K562 (cell line): ENCODE measurements around the gene RABGAP1L. TPM values are rescaled to one million over a fixed set of nuclear protein-coding genes. Genes with fewer than 3 reads are reported as not detected.
"Not testable (repeated sequence)": the region's sequence is repeated elsewhere in the genome, so short reads cannot be mapped to it uniquely, and the experiment has no call there.

ENCODE experiments used
- ATAC-seq: fragments of 200-7000 bp; cut with Tn5 transposase; 3 replicates; pipeline ENCODE4 v1.9.1; 2020; ENCODE audit warnings: moderate library complexity
- BruUV-seq: library from RNA; stranded (reverse); fragments of 400-500 nt; replicated peaks from 2 replicates; lab custom pipeline; 2021; lab: Mats Ljungman, UMichigan
- CTCF ChIA-PET: fragments of 300-600 bp; formaldehyde crosslinking; extraction: SDS; loops from one replicate; lab custom pipeline; 2021; ENCODE audit warnings: low intra/inter-chr PET ratio; lab: Yijun Ruan, JAX
- POLR2A ChIA-PET: fragments of 300-600, 350-650 bp; sonication (Branson Sonifier 250); formaldehyde crosslinking; extraction: SDS; loops from one replicate; lab custom pipeline; 2021; ENCODE audit warnings: antibody characterized with exemption, inconsistent platforms; lab: Yijun Ruan, JAX
- DNase-seq, 4 experiments: peaks; one replicate each; pipeline versions ENCODE4 v3.0.0 to v3.0.0-alpha.2; 2011 to 2018; ENCODE audit warnings: low spot score in 3 of 4, mixed read lengths in 3 of 4; ENCODE audit errors: extremely low read depth in 1 of 4
- FAIRE-seq: peaks from 2 replicates; lab custom pipeline; 2011; peaks lifted over from hg19 to GRCh38; lab: Jason Lieb, UNC
- H2AFZ ChIP-seq: 2 replicates; pipeline ENCODE4 v1.6.0; 2011; ENCODE audit warnings: low read depth, low read length, control low read depth, inconsistent platforms
- H3K27ac ChIP-seq: fragments of 200-600 bp; 3 replicates; pipeline ENCODE4 v1.8.0; 2011; ENCODE audit warnings: low read depth, mild to moderate bottlenecking, control low read depth, inconsistent platforms, low read length, moderate library complexity, mixed read lengths; ENCODE audit errors: extremely low read depth
- H3K27me3 ChIP-seq, 2 experiments: fragments of 300-600 bp in 1 of 2; 2 replicates in 1 of 2; 3 replicates in 1 of 2; pipeline versions ENCODE4 v1.6.0 to v1.8.0; 2011; ENCODE audit warnings: inconsistent platforms in 2 of 2, low read length in 2 of 2, mild to moderate bottlenecking in 1 of 2, mixed read lengths in 1 of 2, moderate library complexity in 1 of 2; ENCODE audit not compliant: control insufficient read depth in 2 of 2, insufficient read depth in 2 of 2
- H3K36me3 ChIP-seq: fragments of 300-600 bp; 3 replicates; pipeline ENCODE4 v1.8.0; 2011; ENCODE audit warnings: mild to moderate bottlenecking, low read length, inconsistent platforms; ENCODE audit not compliant: control insufficient read depth, insufficient read depth
- H3K4me1 ChIP-seq, 2 experiments: fragments of 200-600 bp in 1 of 2; replicated peaks in 1 of 2; 2 replicates in 1 of 2; 3 replicates in 1 of 2; pipeline versions ENCODE4 v1.5.1 to v1.8.0; 2011; ENCODE audit warnings: inconsistent platforms in 2 of 2, low read length in 2 of 2, mild to moderate bottlenecking in 1 of 2, mixed read lengths in 1 of 2, moderate library complexity in 1 of 2; ENCODE audit not compliant: control insufficient read depth in 2 of 2, insufficient read depth in 2 of 2
- H3K4me2 ChIP-seq: 2 replicates; pipeline ENCODE4 v1.6.1; 2011; ENCODE audit warnings: low read length, control low read depth, inconsistent platforms, mixed read lengths; ENCODE audit not compliant: insufficient read depth
- H3K4me3 ChIP-seq: fragments of 200-600 bp; sonication (generic), shearing (Covaris generic); 2 replicates; pipeline ENCODE4 v1.5.1; 2016; ENCODE audit warnings: control low read depth, inconsistent platforms
- H3K79me2 ChIP-seq: fragments of 200-600 bp; 3 replicates; pipeline ENCODE4 v1.8.0; 2011; ENCODE audit warnings: low read length, inconsistent platforms; ENCODE audit not compliant: control insufficient read depth, insufficient read depth
- H3K9ac ChIP-seq, 2 experiments: 2 replicates each; pipeline versions ENCODE4 v1.6.0 to v1.6.1; 2011; ENCODE audit warnings: low read depth in 2 of 2, low read length in 2 of 2, control low read depth in 1 of 2, inconsistent platforms in 1 of 2, mild to moderate bottlenecking in 1 of 2, mixed read lengths in 1 of 2; ENCODE audit not compliant: insufficient read depth in 1 of 2
- H3K9me1 ChIP-seq: one replicate; pipeline ENCODE4 v1.6.0; 2011; ENCODE audit warnings: inconsistent platforms, mild to moderate bottlenecking, low read length, moderate library complexity; ENCODE audit not compliant: control insufficient read depth, insufficient read depth
- H3K9me3 ChIP-seq: replicated peaks from 2 replicates; pipeline ENCODE4 v1.5.1; 2011; ENCODE audit warnings: low read depth, low read length, inconsistent platforms; ENCODE audit not compliant: control insufficient read depth, insufficient read depth
- H4K20me1 ChIP-seq: replicated peaks from 2 replicates; pipeline ENCODE4 v1.6.1; 2011; ENCODE audit warnings: low read length, inconsistent platforms, mixed read lengths; ENCODE audit not compliant: control insufficient read depth, insufficient read depth
- BCOR ChIP-seq: fragments of 450-650 bp; IDR thresholded peaks from 2 replicates; pipeline ENCODE4 v1.6.1; 2016
- CC2D1A ChIP-seq: fragments of 450-650 bp; IDR thresholded peaks from 2 replicates; pipeline ENCODE4 v1.6.1; 2017; ENCODE audit warnings: mild to moderate bottlenecking
- HLTF ChIP-seq: fragments of 450-650 bp; IDR thresholded peaks from 2 replicates; pipeline ENCODE4 v1.6.1; 2016
- KDM1A ChIP-seq, 2 experiments: fragments of 450-650 bp; IDR thresholded peaks; 2 replicates each; pipeline ENCODE4 v1.6.1; 2016; ENCODE audit warnings: mild to moderate bottlenecking in 2 of 2
- LARP7 ChIP-seq: fragments of 450-650 bp; IDR thresholded peaks from 2 replicates; pipeline ENCODE4 v1.6.1; 2016
- RAD21 ChIP-seq, 2 experiments: fragments of 250-450 bp in 1 of 2; fragments of 450-650 bp in 1 of 2; sonication (Bioruptor Pico) in 1 of 2; formaldehyde crosslinking in 1 of 2; IDR thresholded peaks in 1 of 2; conservative IDR thresholded peaks in 1 of 2; 2 replicates each; pipeline versions ENCODE4 v1.4.0 to v1.8.0; 2020 to 2022; ENCODE audit warnings: mild to moderate bottlenecking in 2 of 2, moderate library complexity in 1 of 2
- ZNF146 ChIP-seq: IDR thresholded peaks from one replicate; pipeline ENCODE4 v1.6.1; 2018; ENCODE audit warnings: missing compliant biosample characterization; ENCODE audit not compliant: unreplicated experiment
- WGBS: fragments of 100-300 bp; shearing (Covaris generic); methylation state at CpG from one replicate; pipeline ENCODE4 v1.1.6; 2016; ENCODE audit warnings: low coverage, mixed read lengths; ENCODE audit not compliant: insufficient coverage; ENCODE audit errors: missing lambda C conversion rate; 5-methylcytosine and 5-hydroxymethylcytosine counted together
- in situ Hi-C: fragments of 300-500 bp; cut with MboI; formaldehyde crosslinking; loops from 4 replicates; pipeline ENCODE4 v1.15.0; 2018; ENCODE audit warnings: inconsistent platforms, mixed read lengths
- intact Hi-C: fragments of 100-400 bp; cut with micrococcal nuclease; formaldehyde crosslinking; loops from 2 replicates; pipeline ENCODE4 v1.14.2; 2022
- polyA plus RNA-seq, 8 experiments: library from polyadenylated mRNA; depleted of rRNA in 4 of 8; stranded (reverse) in 5 of 8; unstranded in 3 of 8; fragments of >200 nt; fragmentation: Nextera tagmentation in 2 of 8; fragmentation: Illumina TruSeq in 1 of 8; extraction: Ambion mirVana in 2 of 8; extraction: Trizol in 1 of 8; gene quantifications; 2 replicates each; pipeline versions ENCODE4 v1.2.1 to v1.2.3, GENCODE V29; 2011 to 2014; ENCODE audit warnings: inconsistent platforms in 1 of 8, missing spikeins in 1 of 8
- total RNA-seq, 7 experiments: library from RNA; depleted of rRNA in 6 of 7; stranded (reverse); fragments of >200 nt in 6 of 7; fragmentation: Illumina TruSeq in 2 of 7; extraction: Trizol in 2 of 7; gene quantifications; 2 replicates each; pipeline versions ENCODE4 v1.2.1 to v1.2.3, GENCODE V29; 2011 to 2021; ENCODE audit warnings: low replicate concordance in 1 of 7
- TF ChIP-seq, protein P1 (sequence below), 3 experiments: IDR thresholded peaks in 2 of 3; conservative IDR thresholded peaks in 1 of 3; 2 replicates each; pipeline ENCODE4 v1.5.1; 2011 to 2012; ENCODE audit warnings: low read length in 3 of 3, mild to moderate bottlenecking in 3 of 3, control low read depth in 2 of 3, improper control_type of control experiment in 1 of 3, inconsistent platforms in 1 of 3, low read depth in 1 of 3, mixed read lengths in 1 of 3, moderate library complexity in 1 of 3; ENCODE audit not compliant: insufficient read depth in 2 of 3

Gene RABGAP1L
- total and polyA plus RNA-seq, 9 of the 15 experiments (the other 6 are each of a cell fraction or from before 2014, with no cell fraction given) = 16.5 to 44.9 (median 26.7) TPM

DNA sequence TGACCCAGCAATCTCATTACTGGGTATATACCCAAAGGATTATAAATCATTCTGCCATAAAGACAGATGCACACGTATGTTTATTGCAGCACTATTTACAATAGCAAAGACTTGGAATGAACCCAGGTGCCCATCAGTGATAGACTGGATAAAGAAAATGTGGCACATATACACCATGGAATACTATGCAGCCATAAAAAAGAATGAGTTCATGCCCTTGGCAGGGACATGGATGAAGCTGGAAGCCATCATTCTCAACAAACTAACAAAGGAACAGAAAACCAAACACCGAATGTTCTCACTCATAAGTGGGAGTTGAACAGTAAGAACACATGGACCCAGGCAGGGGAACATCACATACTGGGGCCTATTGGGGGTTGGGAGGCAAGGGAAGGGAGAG lies 19.1 kb downstream of the RABGAP1L start:
- H3K4me3 ChIP-seq, H3K4me1 ChIP-seq, intact Hi-C loops, H2AFZ ChIP-seq, in situ Hi-C loops, ATAC-seq, H3K9me3 ChIP-seq, H3K27ac ChIP-seq, H3K9me1 ChIP-seq, H3K9ac ChIP-seq, H3K36me3 ChIP-seq, H4K20me1 ChIP-seq, H3K4me2 ChIP-seq, FAIRE-seq, DNase-seq, CTCF ChIA-PET, H3K27me3 ChIP-seq, BruUV-seq: not testable (repeated sequence)
- H3K79me2 ChIP-seq = peaks cover 80% of the 10 kb centered on the region
- POLR2A ChIA-PET = interaction anchor here (0.6 to 1.8 kb wide), 2 partner anchors 12 to 28 kb away, joined by 3 to 7 read pairs; no protein-coding TSS in a partner anchor
- TF ChIP-seq BCOR = 0 out of 2 replicates have a peak, but pooled peaks have one; percentile 9
- TF ChIP-seq ZNF146 (CRISPR knock-in tag) = peak; percentile 91
- TF ChIP-seq KDM1A (IDR thresholded peaks at IDR 0.05) = peak; percentile 33 to 45; a peak in 2 of 4 replicates
- 82% methylated on average over 2 of the region's 2 CpGs for WGBS

DNA sequence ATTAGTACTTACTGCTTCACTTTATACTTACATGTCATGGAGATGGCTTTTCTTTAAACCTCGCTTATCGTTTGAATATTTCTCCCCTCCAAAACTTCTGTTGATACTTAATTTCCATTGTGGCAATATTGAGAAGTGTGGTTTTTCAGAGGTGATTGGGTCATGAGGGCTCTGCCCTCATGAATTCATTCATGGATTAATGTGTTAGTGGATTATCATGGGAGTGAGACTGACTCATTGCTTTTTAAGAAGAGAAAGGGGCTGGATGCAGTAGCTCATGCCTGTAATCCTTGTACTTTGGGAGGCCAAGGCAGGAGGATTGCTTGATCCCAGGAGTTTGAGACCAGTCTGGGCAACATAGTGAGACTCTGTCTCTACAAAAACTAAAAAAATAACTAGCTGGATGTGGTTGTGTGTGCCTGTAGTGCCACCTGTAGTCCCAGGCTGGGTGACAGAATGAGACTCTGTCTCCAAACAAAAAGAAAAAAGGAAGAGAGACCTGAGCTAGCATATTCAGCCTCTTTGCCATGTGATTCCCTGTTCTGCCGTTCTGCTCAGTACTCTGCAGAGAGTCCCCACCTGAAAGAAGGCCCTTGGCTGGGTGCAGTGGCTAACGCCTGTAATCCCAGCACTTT lies 30.2 kb downstream of the RABGAP1L start:
- 88% methylated on average over 4 of the region's 4 CpGs for WGBS
- H3K9ac ChIP-seq = no peak overlapping the region
- no peak overlapping the region for H2AFZ ChIP-seq
- in situ Hi-C loops = no loop called here
- H3K4me1 ChIP-seq = peaks cover 2 to 5% of the 10 kb centered on the region in 2 experiments; a peak in 2 of 5 replicates
- H3K4me3 ChIP-seq = no peak overlapping the region
- TF ChIP-seq RAD21 (CRISPR knock-in tag; conservative IDR thresholded peaks at IDR 0.05 in 1 of 2, IDR thresholded peaks at IDR 0.05 in 1 of 2) = peak in 1 of 2 experiments; percentile 33; a peak in 2 of 4 replicates
- no peak for TF ChIP-seq HLTF
- TF ChIP-seq, protein P1, sequence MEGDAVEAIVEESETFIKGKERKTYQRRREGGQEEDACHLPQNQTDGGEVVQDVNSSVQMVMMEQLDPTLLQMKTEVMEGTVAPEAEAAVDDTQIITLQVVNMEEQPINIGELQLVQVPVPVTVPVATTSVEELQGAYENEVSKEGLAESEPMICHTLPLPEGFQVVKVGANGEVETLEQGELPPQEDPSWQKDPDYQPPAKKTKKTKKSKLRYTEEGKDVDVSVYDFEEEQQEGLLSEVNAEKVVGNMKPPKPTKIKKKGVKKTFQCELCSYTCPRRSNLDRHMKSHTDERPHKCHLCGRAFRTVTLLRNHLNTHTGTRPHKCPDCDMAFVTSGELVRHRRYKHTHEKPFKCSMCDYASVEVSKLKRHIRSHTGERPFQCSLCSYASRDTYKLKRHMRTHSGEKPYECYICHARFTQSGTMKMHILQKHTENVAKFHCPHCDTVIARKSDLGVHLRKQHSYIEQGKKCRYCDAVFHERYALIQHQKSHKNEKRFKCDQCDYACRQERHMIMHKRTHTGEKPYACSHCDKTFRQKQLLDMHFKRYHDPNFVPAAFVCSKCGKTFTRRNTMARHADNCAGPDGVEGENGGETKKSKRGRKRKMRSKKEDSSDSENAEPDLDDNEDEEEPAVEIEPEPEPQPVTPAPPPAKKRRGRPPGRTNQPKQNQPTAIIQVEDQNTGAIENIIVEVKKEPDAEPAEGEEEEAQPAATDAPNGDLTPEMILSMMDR (IDR thresholded peaks at IDR 0.05 in 2 of 3, conservative IDR thresholded peaks at IDR 0.05 in 1 of 3; ENCODE audit: insufficient read depth in 2 of 3, low read depth in 1 of 3, low read length in 3 of 3) = 0 out of 6 replicates have a peak, but pooled peaks of 1 of the 3 experiments have one; percentile 11
- no peak for TF ChIP-seq CC2D1A
- no peak for TF ChIP-seq LARP7
- ChIA-PET POLR2A (interaction anchor here (1.0 to 3.4 kb wide), 6 partner anchors 10 to 23 kb away, joined by 3 to 10 read pairs (median 8); no protein-coding TSS in a partner anchor), CTCF (interaction anchor here (0.6 kb wide), 1 partner anchor 95 kb away, joined by 3 read pairs; no protein-coding TSS in a partner anchor)
- intact Hi-C loops = no loop called here
- ATAC-seq (peak; percentile 36), DNase-seq (no peak), FAIRE-seq (no peak)
- peaks cover 61% of the 10 kb centered on the region for H3K79me2 ChIP-seq
- H3K27me3 ChIP-seq = no peaks in the 10 kb centered on the region
- H3K9me3 ChIP-seq = no peaks in the 10 kb centered on the region; the same call in 1 of the 2 replicates
- H3K36me3 ChIP-seq = no peaks in the 10 kb centered on the region
- H3K27ac ChIP-seq = no peak overlapping the region
- no peaks in the 10 kb centered on the region for H4K20me1 ChIP-seq
- BruUV-seq = no TSS peak
- H3K4me2 ChIP-seq = no peak overlapping the region
- no peaks in the 10 kb centered on the region for H3K9me1 ChIP-seq
